ENCODE results near the gene ZNF367. TPM values are rescaled to one million over a fixed set of nuclear protein-coding genes. Genes with fewer than 3 reads are reported as not detected.
"Not testable (repeated sequence)": the region's sequence is repeated elsewhere in the genome, so short reads cannot be mapped to it uniquely, and the experiment has no call there.

The ZNF367 gene
- total RNA-seq, 1 donor from 2014 or later = 18.0 TPM

DNA sequence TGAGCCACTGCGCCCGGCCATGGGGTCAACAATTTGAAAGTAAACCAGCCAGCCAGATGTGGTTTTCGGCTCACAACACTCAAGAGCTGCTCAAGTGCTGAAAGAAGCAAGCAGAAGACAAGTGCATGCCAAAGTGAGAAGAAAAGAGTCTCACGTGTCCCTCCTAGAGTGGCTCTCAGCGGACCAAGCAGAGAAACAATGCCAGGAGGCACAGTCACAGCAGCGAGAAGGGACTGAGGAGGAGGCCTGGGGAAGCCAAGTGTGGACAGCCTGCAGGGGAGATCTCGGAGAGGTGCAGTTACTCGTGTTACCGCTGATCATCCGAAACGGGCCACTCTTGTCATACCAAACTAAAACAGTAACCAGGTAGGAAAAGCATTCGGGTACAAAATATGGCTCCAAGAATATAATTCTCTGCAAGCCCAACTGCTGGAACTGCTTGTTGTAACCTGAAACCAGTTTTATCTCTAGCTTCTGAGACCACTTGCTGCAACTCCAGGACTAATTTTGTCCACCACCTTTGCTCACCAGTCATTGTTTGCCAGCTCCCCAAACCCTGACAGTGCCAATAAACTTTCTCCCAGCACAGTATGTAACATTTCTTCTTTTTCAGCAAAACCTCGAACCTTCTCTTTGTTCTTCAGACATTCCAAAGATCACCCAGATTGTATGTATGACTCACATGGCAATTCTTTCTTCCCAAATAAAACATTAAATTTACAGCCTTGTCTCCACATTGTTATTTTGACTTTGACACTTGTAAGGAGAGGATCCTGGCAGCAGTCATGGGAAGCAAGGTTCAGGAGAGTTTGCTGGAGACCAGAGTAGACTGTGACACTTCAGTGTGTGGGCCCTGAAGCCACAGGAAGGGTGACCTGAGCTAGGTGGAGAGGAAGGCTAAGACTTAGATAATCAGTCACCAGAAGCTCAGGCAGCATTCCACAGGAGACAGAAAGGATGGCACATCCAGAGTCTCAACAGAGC, 41.0 kb downstream of the ZNF367 start:
- no peaks in the 10 kb centered on the region for H3K27me3 ChIP-seq
- no peaks in the 10 kb centered on the region for H3K4me1 ChIP-seq
- peaks cover 10% of the 10 kb centered on the region for H3K36me3 Mint-ChIP-seq
- no peaks in the 10 kb centered on the region for H3K79me2 ChIP-seq (ENCODE audit: low read depth)
- H3K27ac Mint-ChIP-seq = peak overlapping the region; percentile 34
- H4K20me1 ChIP-seq (ENCODE audit: low read depth) = no peaks in the 10 kb centered on the region
- TF ChIP-seq EZH2phosphoT487 (IDR thresholded peaks at IDR 0.05) = no peak
- no peak overlapping the region for H3K27ac ChIP-seq
- no peak overlapping the region for H3K9ac ChIP-seq
- peaks cover 4% of the 10 kb centered on the region for H3K9me3 Mint-ChIP-seq
- H3K4me1 Mint-ChIP-seq = peaks cover 10% of the 10 kb centered on the region
- H3K9me3 ChIP-seq (ENCODE audit: low read depth) = no peaks in the 10 kb centered on the region
- peaks cover 2% of the 10 kb centered on the region for H3K27me3 Mint-ChIP-seq (ENCODE audit: insufficient read depth, low read depth)
- H3K4me2 ChIP-seq = no peak overlapping the region
- no peaks in the 10 kb centered on the region for H3K36me3 ChIP-seq
- H2AFZ ChIP-seq (replicated peaks) = no peak overlapping the region
- no peaks in the 10 kb centered on the region for H3F3A ChIP-seq (ENCODE audit: low read depth)
- H3K4me3 ChIP-seq = no peak overlapping the region
- DNase-seq (ENCODE audit: low spot score) = no peak
- no peak overlapping the region for H3K4me3 Mint-ChIP-seq

DNA sequence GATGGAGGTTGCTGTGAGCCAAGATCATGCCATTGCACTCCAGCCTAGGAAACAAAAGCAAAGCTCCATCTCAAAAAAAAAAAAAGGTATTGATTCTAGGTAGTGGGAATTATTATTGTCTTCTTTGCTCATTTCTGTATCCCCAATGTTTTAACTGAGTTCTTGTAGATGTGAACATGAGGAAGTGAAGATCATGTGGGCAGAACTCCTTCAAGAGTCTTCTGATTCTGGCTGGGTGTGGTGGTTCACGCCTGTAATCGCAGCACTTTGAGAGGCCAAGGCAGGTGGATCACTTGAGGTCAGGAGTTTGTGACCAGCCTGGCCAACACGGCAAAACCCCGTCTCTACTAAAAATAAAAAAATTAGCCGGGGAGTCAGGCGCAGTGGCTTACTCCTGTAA, 42.7 kb downstream of the ZNF367 start:
- H3K27me3 Mint-ChIP-seq (ENCODE audit: insufficient read depth, low read depth); H3K36me3 Mint-ChIP-seq; H3K9ac ChIP-seq; H3K4me2 ChIP-seq; H3K27me3 ChIP-seq; H3K4me1 ChIP-seq; H3K36me3 ChIP-seq; H3K4me3 Mint-ChIP-seq; H4K20me1 ChIP-seq (ENCODE audit: low read depth); H3K4me3 ChIP-seq; DNase-seq (ENCODE audit: low spot score); H3K27ac ChIP-seq; H3K9me3 ChIP-seq (ENCODE audit: low read depth); H3F3A ChIP-seq (ENCODE audit: low read depth); H2AFZ ChIP-seq (replicated peaks); H3K27ac Mint-ChIP-seq; H3K9me3 Mint-ChIP-seq; H3K79me2 ChIP-seq (ENCODE audit: low read depth): not testable (repeated sequence)
- peaks cover 10% of the 10 kb centered on the region for H3K4me1 Mint-ChIP-seq

DNA sequence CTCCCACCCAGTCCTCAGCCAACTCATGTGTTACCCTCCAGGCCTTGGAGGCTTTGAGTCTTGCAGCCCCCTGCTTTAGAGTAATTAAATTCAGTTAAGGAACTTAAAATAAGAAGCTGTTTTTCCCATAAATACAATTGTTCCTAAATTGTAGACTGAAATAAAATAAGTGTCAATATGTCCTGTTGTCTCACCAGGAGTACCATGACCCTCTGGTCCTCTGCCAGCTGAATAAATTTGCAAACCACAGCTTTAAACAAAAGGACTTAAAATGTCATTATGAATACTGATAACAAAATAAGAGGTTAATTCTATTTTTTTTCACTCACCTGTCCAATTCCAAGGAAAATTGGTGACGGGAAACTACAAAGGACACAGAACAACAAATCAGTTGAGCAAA, 50.2 kb downstream of the ZNF367 start:
- Histone ChIP-seq H3K4me1 (no peaks in the 10 kb centered on the region), H3F3A (ENCODE audit: low read depth) (no peaks in the 10 kb centered on the region), H4K20me1 (ENCODE audit: low read depth) (no peaks in the 10 kb centered on the region), H3K27ac (no peak overlapping the region), H3K4me2 (no peak overlapping the region), H3K9ac (no peak overlapping the region), H3K36me3 (no peaks in the 10 kb centered on the region), H2AFZ (replicated peaks) (no peak overlapping the region), H3K4me3 (no peak overlapping the region), H3K27me3 (no peaks in the 10 kb centered on the region), H3K9me3 (ENCODE audit: low read depth) (no peaks in the 10 kb centered on the region), H3K79me2 (ENCODE audit: low read depth) (no peaks in the 10 kb centered on the region)
- no peak for DNase-seq (ENCODE audit: low spot score)
- H3K27me3 Mint-ChIP-seq (ENCODE audit: insufficient read depth, low read depth) = no peaks in the 10 kb centered on the region
- H3K4me1 Mint-ChIP-seq = no peaks in the 10 kb centered on the region
- H3K27ac Mint-ChIP-seq = no peak overlapping the region
- H3K4me3 Mint-ChIP-seq = no peak overlapping the region
- H3K9me3 Mint-ChIP-seq = peaks cover 6% of the 10 kb centered on the region
- TF ChIP-seq EZH2 (IDR thresholded peaks at IDR 0.05) (no peak), EZH2phosphoT487 (IDR thresholded peaks at IDR 0.05) (no peak)
- TF ChIP-seq, protein P1, sequence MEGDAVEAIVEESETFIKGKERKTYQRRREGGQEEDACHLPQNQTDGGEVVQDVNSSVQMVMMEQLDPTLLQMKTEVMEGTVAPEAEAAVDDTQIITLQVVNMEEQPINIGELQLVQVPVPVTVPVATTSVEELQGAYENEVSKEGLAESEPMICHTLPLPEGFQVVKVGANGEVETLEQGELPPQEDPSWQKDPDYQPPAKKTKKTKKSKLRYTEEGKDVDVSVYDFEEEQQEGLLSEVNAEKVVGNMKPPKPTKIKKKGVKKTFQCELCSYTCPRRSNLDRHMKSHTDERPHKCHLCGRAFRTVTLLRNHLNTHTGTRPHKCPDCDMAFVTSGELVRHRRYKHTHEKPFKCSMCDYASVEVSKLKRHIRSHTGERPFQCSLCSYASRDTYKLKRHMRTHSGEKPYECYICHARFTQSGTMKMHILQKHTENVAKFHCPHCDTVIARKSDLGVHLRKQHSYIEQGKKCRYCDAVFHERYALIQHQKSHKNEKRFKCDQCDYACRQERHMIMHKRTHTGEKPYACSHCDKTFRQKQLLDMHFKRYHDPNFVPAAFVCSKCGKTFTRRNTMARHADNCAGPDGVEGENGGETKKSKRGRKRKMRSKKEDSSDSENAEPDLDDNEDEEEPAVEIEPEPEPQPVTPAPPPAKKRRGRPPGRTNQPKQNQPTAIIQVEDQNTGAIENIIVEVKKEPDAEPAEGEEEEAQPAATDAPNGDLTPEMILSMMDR (IDR thresholded peaks at IDR 0.05) = no peak
- H3K36me3 Mint-ChIP-seq = peaks cover 5% of the 10 kb centered on the region

DNA sequence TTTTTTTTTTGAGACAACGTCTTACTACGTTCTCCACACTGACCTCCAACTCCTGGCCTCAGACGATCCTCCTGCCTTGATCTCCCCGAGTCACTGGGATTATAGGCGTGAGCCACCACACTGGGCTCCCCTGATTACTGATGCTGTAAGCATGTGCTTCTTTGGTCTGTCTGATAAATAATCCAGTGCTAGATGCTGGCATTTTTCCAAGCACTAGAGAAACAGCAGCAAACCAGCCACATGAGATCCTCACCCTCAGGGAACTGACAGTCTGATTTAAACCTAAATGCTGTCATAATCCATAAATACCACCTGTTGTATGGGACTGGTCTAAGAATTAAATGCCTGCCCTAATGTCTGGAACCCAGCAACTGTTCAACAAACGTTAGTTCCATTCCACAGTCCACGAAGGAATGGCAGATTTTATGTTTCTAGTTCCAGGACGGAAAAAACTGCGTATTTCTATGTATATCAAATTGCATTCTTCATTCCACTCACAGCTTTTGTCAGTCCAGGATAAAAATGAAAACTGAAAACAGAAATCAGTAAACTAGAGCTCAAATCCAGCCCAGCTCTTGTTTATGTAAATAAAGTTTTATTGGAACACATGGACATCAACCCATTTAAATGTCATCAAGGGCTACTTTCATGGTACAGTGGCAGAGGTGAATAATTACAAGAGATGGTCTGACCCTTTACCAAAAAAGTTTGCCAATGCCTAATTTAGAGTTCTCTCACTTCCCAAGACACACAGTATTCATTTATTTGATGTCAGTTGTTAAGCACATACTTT, 54.8 kb downstream of the ZNF367 start:
- H3K4me2 ChIP-seq = no peak overlapping the region
- no peak overlapping the region for H2AFZ ChIP-seq (replicated peaks)
- DNase-seq (ENCODE audit: low spot score) = no peak
- no peak overlapping the region for H3K9ac ChIP-seq
- no peaks in the 10 kb centered on the region for H3K9me3 ChIP-seq (ENCODE audit: low read depth)
- H3K4me1 Mint-ChIP-seq = no peaks in the 10 kb centered on the region
- H3K27ac ChIP-seq = no peak overlapping the region
- no peak overlapping the region for H3K27ac Mint-ChIP-seq
- H3K9me3 Mint-ChIP-seq = no peaks in the 10 kb centered on the region
- no peaks in the 10 kb centered on the region for H3F3A ChIP-seq (ENCODE audit: low read depth)
- H3K4me1 ChIP-seq = no peaks in the 10 kb centered on the region
- H3K36me3 Mint-ChIP-seq = peaks cover 10% of the 10 kb centered on the region
- H3K27me3 Mint-ChIP-seq (ENCODE audit: insufficient read depth, low read depth) = no peaks in the 10 kb centered on the region
- no peaks in the 10 kb centered on the region for H4K20me1 ChIP-seq (ENCODE audit: low read depth)
- H3K4me3 Mint-ChIP-seq = no peak overlapping the region
- TF ChIP-seq, protein P1 (IDR thresholded peaks at IDR 0.05) = no peak
- TF ChIP-seq EZH2 (IDR thresholded peaks at IDR 0.05) = no peak
- TF ChIP-seq EZH2phosphoT487 (IDR thresholded peaks at IDR 0.05) = no peak
- no peaks in the 10 kb centered on the region for H3K36me3 ChIP-seq
- H3K79me2 ChIP-seq (ENCODE audit: low read depth) = no peaks in the 10 kb centered on the region
- no peak overlapping the region for H3K4me3 ChIP-seq
- no peaks in the 10 kb centered on the region for H3K27me3 ChIP-seq

DNA sequence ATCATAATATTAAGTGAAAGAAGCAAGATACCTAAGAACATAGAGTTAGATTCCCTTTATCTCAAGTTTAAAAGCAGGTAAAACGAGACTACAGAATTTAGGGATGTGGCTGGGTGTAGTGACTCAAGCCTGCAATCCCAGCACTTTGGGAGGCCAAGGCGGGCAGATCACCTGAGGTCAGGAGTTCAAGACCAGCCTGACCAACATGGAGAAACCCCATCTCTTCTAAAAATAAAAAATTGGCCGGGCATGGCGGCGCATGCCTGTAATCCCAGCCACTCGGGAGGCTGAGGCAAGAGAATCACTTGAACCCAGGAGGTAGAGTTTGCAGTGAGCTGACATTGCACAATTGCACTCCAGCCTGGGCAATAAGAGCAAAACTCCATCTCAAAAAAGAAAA, 56.1 kb downstream of the ZNF367 start:
- not testable (repeated sequence) for H3K79me2 ChIP-seq (ENCODE audit: low read depth); DNase-seq (ENCODE audit: low spot score); H3K9me3 ChIP-seq (ENCODE audit: low read depth); H3K27ac Mint-ChIP-seq; H4K20me1 ChIP-seq (ENCODE audit: low read depth); H3K9me3 Mint-ChIP-seq; H3K9ac ChIP-seq; H3K4me2 ChIP-seq; H3K27me3 ChIP-seq; H3K4me1 Mint-ChIP-seq; H3F3A ChIP-seq (ENCODE audit: low read depth); H2AFZ ChIP-seq (replicated peaks); H3K27me3 Mint-ChIP-seq (ENCODE audit: insufficient read depth, low read depth); H3K4me3 Mint-ChIP-seq; H3K4me3 ChIP-seq; H3K36me3 ChIP-seq; H3K27ac ChIP-seq; H3K4me1 ChIP-seq
- peaks cover 10% of the 10 kb centered on the region for H3K36me3 Mint-ChIP-seq
